ENCODE results near the gene KCTD1.
A peak's percentile ranks its signal among the peaks of the same experiment; 100 is the strongest.

The KCTD1 gene

DNA sequence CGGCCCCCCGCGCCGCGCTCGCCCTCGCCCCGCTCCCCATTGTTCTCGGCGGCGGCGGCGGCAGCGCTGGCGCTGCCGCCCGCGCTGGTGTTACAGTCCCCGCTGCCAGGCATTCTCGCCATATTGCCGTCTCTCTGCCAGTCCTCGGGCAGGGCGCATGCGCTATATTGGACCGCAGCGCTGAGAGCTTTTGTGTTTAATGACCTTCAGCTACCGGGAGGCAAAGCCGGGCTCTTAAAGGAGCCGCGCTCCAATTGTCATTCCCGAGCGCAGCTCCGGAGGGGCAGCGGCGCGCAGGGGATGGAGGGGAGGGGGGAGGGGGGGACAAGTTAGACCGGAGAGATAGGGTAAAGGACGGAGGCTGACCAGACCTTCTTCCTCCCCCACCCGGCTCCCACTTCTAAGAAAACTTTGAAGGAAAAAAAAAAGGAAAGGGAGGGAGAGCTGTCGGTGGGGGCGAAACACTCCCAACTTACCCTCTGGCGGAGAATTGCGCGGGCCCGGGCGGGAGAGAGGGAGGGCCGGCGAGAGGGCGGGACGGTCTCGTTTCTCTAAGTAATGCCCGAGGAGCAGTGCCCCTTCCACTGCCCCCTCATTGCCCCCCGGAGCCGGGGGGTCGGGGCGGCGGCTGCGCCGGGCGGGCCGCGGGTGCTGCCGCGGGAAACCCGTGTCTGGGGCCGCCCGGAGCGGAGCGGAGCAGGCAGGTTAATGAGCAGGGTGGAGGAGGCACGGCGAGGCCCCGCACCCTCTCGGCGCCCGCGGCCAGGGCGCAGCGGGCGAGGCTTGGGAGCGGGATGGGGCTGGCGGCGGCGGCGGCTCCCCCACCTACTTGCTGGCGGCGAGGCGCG lies at the start of gene KCTD1:
Gene KCTD1, minus strand, starts transcription at position 139 of the 848 bp plus-strand sequence. Its CDS starts 17 bp downstream, at position 122.
- TF ChIP-seq, protein P1, sequence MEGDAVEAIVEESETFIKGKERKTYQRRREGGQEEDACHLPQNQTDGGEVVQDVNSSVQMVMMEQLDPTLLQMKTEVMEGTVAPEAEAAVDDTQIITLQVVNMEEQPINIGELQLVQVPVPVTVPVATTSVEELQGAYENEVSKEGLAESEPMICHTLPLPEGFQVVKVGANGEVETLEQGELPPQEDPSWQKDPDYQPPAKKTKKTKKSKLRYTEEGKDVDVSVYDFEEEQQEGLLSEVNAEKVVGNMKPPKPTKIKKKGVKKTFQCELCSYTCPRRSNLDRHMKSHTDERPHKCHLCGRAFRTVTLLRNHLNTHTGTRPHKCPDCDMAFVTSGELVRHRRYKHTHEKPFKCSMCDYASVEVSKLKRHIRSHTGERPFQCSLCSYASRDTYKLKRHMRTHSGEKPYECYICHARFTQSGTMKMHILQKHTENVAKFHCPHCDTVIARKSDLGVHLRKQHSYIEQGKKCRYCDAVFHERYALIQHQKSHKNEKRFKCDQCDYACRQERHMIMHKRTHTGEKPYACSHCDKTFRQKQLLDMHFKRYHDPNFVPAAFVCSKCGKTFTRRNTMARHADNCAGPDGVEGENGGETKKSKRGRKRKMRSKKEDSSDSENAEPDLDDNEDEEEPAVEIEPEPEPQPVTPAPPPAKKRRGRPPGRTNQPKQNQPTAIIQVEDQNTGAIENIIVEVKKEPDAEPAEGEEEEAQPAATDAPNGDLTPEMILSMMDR (IDR thresholded peaks at IDR 0.05; ENCODE audit: extremely low read depth, missing control alignments) = no peak
- DNase-seq (ENCODE audit: low spot score) = peak; percentile 94

DNA sequence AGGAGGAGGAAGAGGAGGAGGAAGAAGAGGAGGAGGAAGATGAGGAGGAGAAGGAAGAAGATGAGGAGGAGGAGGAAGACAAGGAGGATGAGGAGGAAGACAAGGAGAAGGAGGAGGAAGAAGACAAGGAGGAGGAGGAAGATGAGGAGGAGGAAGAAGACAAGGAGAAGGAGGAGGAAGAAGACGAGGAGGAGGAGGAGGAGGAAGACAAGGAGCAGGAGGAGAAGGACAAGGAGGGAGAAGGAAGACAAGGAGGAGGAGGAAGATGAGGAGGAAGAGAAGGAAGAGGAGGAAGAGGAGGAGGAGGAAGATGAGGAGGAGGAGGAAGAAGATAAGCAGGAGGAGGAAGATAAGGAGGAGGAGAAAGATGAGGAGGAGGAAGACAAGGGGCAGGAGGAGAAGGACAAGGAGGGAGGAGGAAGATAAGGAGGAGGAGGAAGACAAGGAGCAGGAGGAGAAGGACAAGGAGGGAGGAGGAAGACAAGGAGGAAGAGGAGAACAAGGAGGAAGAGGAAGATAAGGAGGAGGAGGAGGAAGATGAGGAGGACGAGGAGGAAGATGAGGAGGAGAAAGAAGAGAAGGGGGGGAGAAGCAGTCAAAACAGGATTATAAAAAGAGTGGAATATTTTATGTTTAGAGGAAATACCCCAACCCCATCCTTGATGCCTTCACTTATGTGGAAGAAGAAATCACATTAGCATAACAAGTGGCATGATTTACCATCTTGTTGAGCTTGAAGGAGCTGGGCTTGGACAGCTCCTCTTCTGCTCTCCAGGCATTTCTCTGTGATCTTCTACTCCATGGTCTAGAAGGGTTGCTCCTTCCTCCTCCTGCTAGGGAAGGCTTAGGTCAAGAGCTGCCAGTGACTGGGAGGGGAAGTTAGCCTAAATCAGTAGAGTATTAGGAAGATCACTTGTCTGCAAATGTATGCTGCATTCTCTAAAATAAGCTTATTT lies 45.3 kb upstream of the KCTD1 start:
- TF ChIP-seq, protein P1 (IDR thresholded peaks at IDR 0.05; ENCODE audit: extremely low read depth, missing control alignments) = no peak
- DNase-seq (ENCODE audit: low spot score) = no peak

DNA sequence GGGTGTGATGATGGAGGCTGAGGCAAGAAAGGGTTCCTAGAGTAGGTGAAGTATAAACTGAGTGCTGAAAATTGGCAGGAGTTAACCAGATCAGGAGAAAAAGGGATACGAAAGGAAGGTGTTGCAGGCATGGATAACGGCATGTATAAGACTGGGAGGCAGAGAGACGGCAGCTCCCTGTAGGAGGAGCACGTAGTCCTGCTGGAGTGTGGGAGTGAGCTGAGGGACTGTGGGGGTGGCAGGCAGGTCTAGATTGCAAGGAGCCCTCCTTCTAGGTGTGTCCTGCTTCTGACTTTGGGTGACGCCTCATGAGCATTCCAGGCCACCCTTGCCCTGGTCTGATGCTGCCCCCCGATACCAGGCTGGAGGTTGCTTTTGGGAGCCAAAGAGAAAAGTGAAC lies 36.4 kb upstream of the KCTD1 start:
- TF ChIP-seq, protein P1 (IDR thresholded peaks at IDR 0.05; ENCODE audit: extremely low read depth, missing control alignments) = no peak
- no peak for DNase-seq (ENCODE audit: low spot score)

DNA sequence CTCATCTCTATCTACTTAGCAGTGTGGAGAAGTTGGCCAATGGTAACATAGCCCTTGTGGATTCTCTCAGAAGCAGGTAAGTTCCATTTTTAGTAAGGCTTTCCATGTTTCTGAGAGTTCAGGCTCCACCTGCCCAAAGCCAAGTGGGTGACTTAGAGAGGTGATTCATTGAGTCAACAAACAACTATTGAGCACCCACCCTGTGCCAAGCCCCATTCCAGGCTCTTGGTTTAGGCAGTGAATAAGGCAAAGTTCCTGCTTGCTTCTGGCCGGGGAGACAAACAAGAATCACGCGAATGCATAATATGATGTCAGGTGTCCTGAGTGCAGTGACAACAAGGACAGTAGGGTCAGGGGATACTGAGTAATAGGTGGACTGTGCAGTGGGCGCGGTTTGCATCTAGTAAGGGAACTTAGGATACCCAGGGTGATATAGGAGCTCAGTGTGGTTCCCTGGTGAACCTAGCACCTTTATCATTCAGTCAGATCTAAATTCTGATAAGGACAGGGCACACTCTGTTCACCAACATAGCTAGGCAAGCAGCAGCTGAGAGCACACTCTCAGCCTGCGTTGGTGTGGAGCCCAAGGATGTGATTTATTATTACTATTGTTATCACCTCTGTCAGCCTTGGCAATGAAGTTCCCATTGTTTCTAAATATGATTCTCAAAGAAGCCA lies 31.7 kb upstream of the KCTD1 start:
- DNase-seq (ENCODE audit: low spot score) = no peak
- TF ChIP-seq, protein P1 (IDR thresholded peaks at IDR 0.05; ENCODE audit: extremely low read depth, missing control alignments) = no peak

DNA sequence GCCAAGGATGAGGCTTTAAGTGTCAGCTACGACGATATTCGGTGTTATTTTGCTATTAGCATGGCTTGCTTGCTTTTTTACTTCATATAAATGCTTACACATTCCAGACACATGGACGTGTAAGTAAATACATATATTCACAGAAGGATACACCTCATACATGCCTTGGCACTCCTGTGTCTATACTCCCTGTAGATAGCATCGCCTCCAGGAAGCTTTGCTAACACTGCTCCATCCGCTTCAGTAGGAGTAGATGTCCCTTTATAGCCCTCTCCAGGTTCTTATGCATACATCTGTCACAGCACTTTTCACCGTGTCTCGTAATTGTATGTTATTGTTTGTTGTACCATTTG lies 27.5 kb upstream of the KCTD1 start:
- TF ChIP-seq, protein P1 (IDR thresholded peaks at IDR 0.05; ENCODE audit: extremely low read depth, missing control alignments) = no peak
- DNase-seq (ENCODE audit: low spot score) = no peak

DNA sequence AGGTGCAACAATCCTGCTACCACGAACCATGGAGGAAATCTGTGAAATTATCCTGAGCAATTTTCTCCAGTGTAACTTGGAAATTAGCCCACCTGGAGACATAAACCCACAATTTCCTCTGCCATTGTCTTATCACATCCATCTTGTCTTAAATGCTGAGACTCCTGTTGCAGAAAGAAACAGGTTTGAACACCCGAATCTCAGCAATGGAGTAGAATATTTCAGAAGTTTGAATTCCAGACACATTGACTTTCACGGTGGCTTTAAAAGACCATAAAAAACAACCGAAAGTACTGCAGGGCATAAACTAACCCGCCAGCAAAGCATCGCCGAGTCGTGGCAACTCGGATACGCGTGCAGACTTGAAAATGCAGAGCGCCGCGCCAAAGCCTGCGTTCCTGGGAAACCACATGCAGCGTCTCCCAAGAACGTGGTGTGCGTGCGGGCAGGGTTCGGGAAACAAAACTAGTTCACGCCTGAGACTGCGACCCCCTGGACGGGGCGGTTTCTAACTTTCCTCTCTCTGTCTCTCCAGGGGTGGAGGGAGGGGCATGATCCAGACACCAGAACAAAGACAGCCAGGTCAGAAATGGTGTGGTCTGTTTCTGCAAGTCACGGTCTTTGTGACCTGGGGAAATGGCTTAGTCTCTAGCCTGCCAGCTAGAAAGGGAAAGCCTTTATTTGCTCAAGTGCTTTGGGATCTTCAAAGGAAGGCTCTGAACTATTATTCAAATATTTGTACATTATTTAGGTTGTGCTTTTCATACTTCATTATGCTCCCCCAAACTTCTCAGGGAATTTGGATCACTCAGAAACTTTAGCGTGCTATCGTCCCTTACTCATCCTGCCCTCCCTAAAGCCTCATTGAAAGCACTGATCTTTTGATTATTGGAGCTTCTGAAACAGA lies 26.9 kb upstream of the KCTD1 start:
- DNase-seq (ENCODE audit: low spot score) = no peak
- TF ChIP-seq, protein P1 (IDR thresholded peaks at IDR 0.05; ENCODE audit: extremely low read depth, missing control alignments) = no peak

Data from GM20000 (cell line).